ENCODE results near the gene VASP. TPM values are rescaled to one million over a fixed set of nuclear protein-coding genes. Genes with fewer than 3 reads are reported as not detected.

VASP gene
- total and polyA plus RNA-seq, 2 of the 13 experiments (the other 11 are each of a cell fraction or from before 2014, with no cell fraction given), result 41.8 to 67.1 TPM

DNA sequence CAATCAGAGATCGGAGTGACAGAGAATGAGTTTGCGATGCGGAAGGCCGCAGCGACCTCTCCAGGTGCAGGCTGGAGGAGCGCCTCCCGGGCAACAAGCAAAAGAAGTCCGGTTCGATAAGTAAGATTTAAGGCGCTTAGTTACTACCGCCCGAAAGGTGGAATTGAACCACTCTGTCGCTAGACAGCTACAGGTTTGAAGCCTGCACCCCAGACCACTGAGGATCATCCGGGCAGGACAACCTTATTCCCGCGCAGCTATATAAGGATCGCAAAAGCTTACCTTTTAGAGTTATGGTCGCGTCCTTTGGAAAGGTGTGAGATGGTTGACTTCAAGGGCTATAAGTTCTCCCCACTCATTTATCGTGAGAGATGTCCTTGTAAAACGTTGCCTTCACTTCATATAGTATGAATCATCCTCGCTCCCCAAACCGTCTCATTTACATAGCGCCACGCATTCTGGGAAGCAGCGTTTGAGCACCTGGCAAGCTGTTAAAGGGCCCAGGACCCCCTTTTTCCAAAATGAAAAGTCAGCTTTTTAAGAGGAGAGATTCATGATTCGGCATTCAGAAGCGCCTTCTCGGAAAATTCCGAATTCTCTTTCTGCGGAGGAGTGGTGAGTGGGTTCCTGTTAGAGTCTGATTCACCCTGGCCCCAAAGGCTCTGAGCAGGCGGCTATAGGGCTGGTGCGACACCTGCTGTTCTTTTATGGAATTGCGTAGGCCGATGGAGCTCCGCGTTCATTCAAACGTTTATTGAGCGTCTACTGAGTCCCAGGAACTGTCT, 28.6 kb upstream of the VASP start (continued):
- TF ChIP-seq SOX6 (IDR thresholded peaks at IDR 0.05) (no peak), SOX6 (CRISPR knock-in tag; IDR thresholded peaks at IDR 0.05) (peak; percentile 73), HOXD1 (CRISPR knock-in tag; IDR thresholded peaks at IDR 0.05) (no peak), MBD4 (IDR thresholded peaks at IDR 0.05; ENCODE audit: borderline replicate concordance, low read length) (peak; percentile 50; the same call in 1 of the 2 replicates), ZNF724P (CRISPR knock-in tag; IDR thresholded peaks at IDR 0.05; ENCODE audit: borderline replicate concordance) (peak; percentile 50; the same call in 1 of the 2 replicates), ZNF101 (CRISPR knock-in tag; IDR thresholded peaks at IDR 0.05; ENCODE audit: borderline replicate concordance, low read depth) (no peak), MXD3 (CRISPR knock-in tag; IDR thresholded peaks at IDR 0.05) (no peak), AGO2 (optimal IDR thresholded peaks at IDR 0.05; ENCODE audit: low read depth, low read length) (no peak), ATF7 (IDR thresholded peaks at IDR 0.05) (no peak), ATF7 (CRISPR knock-in tag; IDR thresholded peaks at IDR 0.05) (no peak), ZNF564 (CRISPR knock-in tag; IDR thresholded peaks at IDR 0.05) (no peak), ZNF704 (CRISPR knock-in tag; IDR thresholded peaks at IDR 0.05; ENCODE audit: borderline replicate concordance) (no peak), ZNF451 (CRISPR knock-in tag; IDR thresholded peaks at IDR 0.05) (no peak), HNF4G (IDR thresholded peaks at IDR 0.05; ENCODE audit: borderline replicate concordance, low read depth, low read length) (peak; percentile 24; the same call in 1 of the 2 replicates), HNF4G (CRISPR knock-in tag; IDR thresholded peaks at IDR 0.05; ENCODE audit: borderline replicate concordance, low read depth) (0 out of 2 replicates have a peak, but pooled peaks have one; percentile 10)
- TF ChIP-seq, protein P1, sequence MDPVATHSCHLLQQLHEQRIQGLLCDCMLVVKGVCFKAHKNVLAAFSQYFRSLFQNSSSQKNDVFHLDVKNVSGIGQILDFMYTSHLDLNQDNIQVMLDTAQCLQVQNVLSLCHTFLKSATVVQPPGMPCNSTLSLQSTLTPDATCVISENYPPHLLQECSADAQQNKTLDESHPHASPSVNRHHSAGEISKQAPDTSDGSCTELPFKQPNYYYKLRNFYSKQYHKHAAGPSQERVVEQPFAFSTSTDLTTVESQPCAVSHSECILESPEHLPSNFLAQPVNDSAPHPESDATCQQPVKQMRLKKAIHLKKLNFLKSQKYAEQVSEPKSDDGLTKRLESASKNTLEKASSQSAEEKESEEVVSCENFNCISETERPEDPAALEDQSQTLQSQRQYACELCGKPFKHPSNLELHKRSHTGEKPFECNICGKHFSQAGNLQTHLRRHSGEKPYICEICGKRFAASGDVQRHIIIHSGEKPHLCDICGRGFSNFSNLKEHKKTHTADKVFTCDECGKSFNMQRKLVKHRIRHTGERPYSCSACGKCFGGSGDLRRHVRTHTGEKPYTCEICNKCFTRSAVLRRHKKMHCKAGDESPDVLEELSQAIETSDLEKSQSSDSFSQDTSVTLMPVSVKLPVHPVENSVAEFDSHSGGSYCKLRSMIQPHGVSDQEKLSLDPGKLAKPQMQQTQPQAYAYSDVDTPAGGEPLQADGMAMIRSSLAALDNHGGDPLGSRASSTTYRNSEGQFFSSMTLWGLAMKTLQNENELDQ (CRISPR knock-in tag; IDR thresholded peaks at IDR 0.05; ENCODE audit: borderline replicate concordance), result no peak
- TF ChIP-seq, protein P2, sequence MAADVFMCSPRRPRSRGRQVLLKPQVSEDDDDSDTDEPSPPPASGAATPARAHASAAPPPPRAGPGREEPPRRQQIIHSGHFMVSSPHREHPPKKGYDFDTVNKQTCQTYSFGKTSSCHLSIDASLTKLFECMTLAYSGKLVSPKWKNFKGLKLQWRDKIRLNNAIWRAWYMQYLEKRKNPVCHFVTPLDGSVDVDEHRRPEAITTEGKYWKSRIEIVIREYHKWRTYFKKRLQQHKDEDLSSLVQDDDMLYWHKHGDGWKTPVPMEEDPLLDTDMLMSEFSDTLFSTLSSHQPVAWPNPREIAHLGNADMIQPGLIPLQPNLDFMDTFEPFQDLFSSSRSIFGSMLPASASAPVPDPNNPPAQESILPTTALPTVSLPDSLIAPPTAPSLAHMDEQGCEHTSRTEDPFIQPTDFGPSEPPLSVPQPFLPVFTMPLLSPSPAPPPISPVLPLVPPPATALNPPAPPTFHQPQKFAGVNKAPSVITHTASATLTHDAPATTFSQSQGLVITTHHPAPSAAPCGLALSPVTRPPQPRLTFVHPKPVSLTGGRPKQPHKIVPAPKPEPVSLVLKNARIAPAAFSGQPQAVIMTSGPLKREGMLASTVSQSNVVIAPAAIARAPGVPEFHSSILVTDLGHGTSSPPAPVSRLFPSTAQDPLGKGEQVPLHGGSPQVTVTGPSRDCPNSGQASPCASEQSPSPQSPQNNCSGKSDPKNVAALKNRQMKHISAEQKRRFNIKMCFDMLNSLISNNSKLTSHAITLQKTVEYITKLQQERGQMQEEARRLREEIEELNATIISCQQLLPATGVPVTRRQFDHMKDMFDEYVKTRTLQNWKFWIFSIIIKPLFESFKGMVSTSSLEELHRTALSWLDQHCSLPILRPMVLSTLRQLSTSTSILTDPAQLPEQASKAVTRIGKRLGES (CRISPR knock-in tag; IDR thresholded peaks at IDR 0.05; ENCODE audit: borderline replicate concordance), result no peak
- TF ChIP-seq, protein P3, sequence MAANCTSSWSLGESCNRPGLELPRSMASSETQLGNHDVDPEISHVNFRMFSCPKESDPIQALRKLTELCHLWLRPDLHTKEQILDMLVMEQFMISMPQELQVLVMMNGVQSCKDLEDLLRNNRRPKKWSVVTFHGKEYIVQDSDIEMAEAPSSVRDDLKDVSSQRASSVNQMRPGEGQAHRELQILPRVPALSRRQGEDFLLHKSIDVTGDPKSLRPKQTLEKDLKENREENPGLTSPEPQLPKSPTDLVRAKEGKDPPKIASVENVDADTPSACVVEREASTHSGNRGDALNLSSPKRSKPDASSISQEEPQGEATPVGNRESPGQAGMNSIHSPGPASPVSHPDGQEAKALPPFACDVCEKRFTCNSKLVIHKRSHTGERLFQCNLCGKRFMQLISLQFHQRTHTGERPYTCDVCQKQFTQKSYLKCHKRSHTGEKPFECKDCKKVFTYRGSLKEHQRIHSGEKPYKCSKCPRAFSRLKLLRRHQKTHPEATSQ (CRISPR knock-in tag; IDR thresholded peaks at IDR 0.05; ENCODE audit: borderline replicate concordance), result 0 out of 2 replicates have a peak, but pooled peaks have one; percentile 34
